ENCODE results near the gene SYTL2.

- no peak for TF ChIP-seq CTCF (IDR thresholded peaks at IDR 0.05)
- no peak for TF ChIP-seq POLR2A (IDR thresholded peaks at IDR 0.05)
- no peak for TF ChIP-seq POLR2AphosphoS5 (IDR thresholded peaks at IDR 0.05)
Observed at GRCh38 chr11:85663080-85663752, 147.7 kb downstream of the SYTL2 start.
